NB4 (cell line): Measurements from ENCODE around the gene PRR15.
"Not testable (repeated sequence)": the region's sequence is repeated elsewhere in the genome, so short reads cannot be mapped to it uniquely, and the experiment has no call there.

Experiments
- DNase-seq: peaks from one replicate; pipeline ENCODE4 v3.0.0; 2010; ENCODE audit warnings: low read depth
- H3K4me3 ChIP-seq: one replicate; pipeline ENCODE4 v1.5.1; 2011; ENCODE audit warnings: mild to moderate bottlenecking, low read depth, low read length, moderate library complexity
- MAX ChIP-seq: IDR thresholded peaks from 2 replicates; pipeline ENCODE4 v1.6.1; 2011; ENCODE audit warnings: low read depth, low read length
- MYC ChIP-seq: IDR thresholded peaks from 2 replicates; pipeline ENCODE4 v1.6.1; 2011; ENCODE audit warnings: low read depth, low read length
- POLR2A ChIP-seq: IDR thresholded peaks from 2 replicates; pipeline ENCODE4 v1.6.1; 2011; ENCODE audit warnings: mild to moderate bottlenecking; ENCODE audit not compliant: insufficient read length; ENCODE audit errors: extremely low read depth
- TF ChIP-seq, protein P1 (sequence below): IDR thresholded peaks from one replicate; pipeline ENCODE4 v1.5.1; 2012; ENCODE audit warnings: low read depth, low read length

Gene PRR15, protein sequence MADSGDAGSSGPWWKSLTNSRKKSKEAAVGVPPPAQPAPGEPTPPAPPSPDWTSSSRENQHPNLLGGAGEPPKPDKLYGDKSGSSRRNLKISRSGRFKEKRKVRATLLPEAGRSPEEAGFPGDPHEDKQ

DNA sequence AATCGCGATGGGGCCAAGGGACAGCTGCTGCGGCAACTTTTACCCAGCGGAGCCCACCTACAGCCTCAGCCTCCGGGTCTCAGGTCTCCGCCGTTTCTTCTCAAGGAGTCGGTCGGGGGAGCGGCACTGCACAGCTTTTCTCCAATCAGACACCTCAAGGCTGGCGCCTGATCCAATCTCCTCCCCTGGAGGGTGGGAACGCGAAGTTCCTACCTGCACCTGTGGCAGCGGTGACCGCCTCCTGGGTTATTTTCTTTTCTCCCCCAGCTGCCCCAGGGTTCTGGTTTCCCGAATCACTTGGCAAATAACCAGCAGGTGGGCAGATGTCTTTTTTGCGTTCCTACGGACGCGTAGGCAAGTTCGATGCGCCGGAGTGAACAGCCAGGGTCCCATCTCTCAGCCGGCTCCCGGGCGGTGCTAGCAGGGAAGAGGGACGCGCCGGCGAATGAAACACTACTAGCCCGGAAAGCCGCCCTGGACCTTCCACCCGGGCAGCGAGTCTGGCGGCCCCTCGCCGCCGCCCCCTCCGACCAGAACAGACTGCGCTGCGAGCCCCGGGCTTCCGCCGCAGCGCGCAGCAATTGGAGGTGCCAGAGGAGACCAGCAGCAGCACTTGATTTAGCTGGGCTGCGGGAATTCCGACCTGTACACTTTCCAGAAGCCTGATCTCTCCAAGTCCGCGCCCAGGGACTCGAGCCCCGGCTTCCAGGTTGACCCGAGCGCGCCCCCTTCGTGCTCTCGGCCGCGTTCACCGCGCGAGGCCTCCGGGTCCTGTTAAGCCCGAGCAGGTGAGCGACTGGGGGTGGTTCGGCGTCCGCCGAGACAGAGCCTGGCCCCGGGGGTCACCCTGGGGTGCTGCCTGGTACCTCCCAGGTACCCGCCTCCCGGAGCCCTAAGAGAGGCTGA is at the start of gene PRR15:
Gene PRR15 (plus strand): TSS at position 246 of the 906 bp plus-strand sequence. CDS start 2,495 bp downstream, outside the sequence.
- DNase-seq: peak; percentile 57
- TF ChIP-seq MYC: no peak
- TF ChIP-seq POLR2A: no peak
- no peak for TF ChIP-seq MAX
- TF ChIP-seq, protein P1, sequence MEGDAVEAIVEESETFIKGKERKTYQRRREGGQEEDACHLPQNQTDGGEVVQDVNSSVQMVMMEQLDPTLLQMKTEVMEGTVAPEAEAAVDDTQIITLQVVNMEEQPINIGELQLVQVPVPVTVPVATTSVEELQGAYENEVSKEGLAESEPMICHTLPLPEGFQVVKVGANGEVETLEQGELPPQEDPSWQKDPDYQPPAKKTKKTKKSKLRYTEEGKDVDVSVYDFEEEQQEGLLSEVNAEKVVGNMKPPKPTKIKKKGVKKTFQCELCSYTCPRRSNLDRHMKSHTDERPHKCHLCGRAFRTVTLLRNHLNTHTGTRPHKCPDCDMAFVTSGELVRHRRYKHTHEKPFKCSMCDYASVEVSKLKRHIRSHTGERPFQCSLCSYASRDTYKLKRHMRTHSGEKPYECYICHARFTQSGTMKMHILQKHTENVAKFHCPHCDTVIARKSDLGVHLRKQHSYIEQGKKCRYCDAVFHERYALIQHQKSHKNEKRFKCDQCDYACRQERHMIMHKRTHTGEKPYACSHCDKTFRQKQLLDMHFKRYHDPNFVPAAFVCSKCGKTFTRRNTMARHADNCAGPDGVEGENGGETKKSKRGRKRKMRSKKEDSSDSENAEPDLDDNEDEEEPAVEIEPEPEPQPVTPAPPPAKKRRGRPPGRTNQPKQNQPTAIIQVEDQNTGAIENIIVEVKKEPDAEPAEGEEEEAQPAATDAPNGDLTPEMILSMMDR: no peak
- H3K4me3 ChIP-seq: peak within 1 kb of the TSS; percentile 77

GRCh38 chr7:29516491-29516890 is 47.1 kb upstream of the PRR15 start:
- DNase-seq: no peak
- TF ChIP-seq MAX: no peak
- TF ChIP-seq, protein P1: no peak
- no peak for TF ChIP-seq MYC
- no peak for TF ChIP-seq POLR2A
- no peak overlapping the region for H3K4me3 ChIP-seq

DNA sequence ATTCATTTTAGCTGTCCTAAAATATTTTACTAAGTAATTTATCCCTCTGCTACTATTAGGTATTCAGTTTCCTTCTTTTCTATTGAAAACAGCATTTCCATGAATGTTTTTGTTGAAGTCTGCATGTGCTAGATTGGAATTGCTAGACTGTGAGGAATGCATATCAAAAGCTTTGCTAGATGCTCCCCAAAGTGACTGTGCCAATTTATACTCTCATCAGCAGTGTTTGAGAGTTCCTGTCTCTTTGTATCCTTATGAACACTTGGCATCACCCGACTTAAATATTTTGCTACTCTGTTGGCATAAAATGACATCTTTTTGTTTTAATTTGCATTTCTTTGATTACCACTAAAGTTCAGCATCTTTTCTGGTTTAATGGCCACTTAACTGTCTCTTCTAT is 45.0 kb upstream of the PRR15 start:
- no peak for DNase-seq
- TF ChIP-seq MYC: no peak
- no peak for TF ChIP-seq POLR2A
- TF ChIP-seq, protein P1: no peak
- no peak for TF ChIP-seq MAX
- no peak overlapping the region for H3K4me3 ChIP-seq

DNA sequence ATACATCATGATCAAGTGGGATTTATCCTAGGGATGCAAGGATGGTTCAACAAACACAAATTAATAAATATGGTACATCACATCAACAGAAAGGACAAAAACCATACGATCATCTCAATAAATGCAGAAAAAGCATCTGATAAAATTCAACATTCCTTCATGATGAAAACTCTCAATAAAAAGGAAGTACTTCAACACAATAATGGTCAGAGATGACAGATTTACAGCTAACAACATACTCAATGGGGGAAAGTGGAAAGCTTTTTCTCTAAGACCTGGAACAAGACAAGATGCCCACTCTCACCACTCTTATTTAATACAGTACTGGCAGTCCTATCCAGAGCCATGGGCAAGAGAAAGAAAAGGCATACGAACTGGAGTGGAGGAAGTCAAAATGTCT is 39.9 kb upstream of the PRR15 start:
- no peak for DNase-seq
- TF ChIP-seq POLR2A (no peak), MAX (no peak), MYC (no peak)
- TF ChIP-seq, protein P1: no peak
- no peak overlapping the region for H3K4me3 ChIP-seq

DNA sequence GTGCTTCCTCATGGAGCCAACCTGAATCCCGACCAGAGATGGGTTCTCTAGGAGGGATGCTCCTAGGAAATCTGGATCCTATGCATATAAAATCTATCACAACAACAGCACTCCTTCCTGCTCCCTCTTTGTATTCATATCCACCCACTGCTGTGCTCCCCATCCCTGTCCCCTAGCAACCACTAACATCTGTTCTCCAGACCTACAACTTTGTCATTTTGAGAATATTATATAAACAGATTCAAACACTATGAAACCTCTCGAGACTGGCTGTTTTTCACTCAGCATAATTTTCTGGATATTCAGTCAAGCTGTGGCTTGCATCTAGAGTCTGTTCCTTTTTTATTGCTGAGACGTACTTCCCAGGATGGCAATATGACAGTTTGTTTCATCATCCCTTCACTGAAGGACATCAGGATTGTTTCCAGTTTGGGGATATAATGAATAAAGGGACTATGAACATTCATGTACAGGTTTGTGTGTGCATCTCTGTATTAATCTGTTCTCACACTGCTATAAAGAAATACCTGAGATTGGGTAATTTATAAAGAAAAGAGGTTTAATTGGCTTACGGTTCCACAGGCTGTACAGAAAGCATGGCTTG is 36.0 kb upstream of the PRR15 start:
- DNase-seq: no peak
- TF ChIP-seq, protein P1: no peak
- TF ChIP-seq MAX (no peak), MYC (no peak), POLR2A (no peak)
- H3K4me3 ChIP-seq: no peak overlapping the region

- DNase-seq, H3K4me3 ChIP-seq: not testable (repeated sequence)
Measured at GRCh38 chr7:29528526-29528925, 35.1 kb upstream of the PRR15 start.
